MM.1S (cell line): Measurements from ENCODE around the gene NEGR1.

Source experiments
- DNase-seq: peaks from one replicate; pipeline ENCODE4 v3.0.0-alpha.2; 2015
- H2AFZ ChIP-seq: fragments of 300-600 bp; sonication (generic); 2 replicates; pipeline ENCODE4 v1.6.0; 2016; ENCODE audit warnings: antibody characterized with exemption, low read length
- H3F3A ChIP-seq: fragments of 300-600 bp; sonication (generic); 2 replicates; pipeline ENCODE4 v1.6.1; 2016; ENCODE audit warnings: mild to moderate bottlenecking, antibody characterized with exemption, low read length, moderate library complexity, mixed read lengths; ENCODE audit not compliant: insufficient read depth
- H3K27ac ChIP-seq: fragments of 300-600 bp; sonication (generic); 2 replicates; pipeline ENCODE4 v1.5.1; 2016; ENCODE audit warnings: mild to moderate bottlenecking, low read length
- H3K27me3 ChIP-seq: fragments of 300-600 bp; sonication (generic); replicated peaks from 2 replicates; pipeline ENCODE4 v1.6.0; 2016; ENCODE audit warnings: low read length; ENCODE audit not compliant: insufficient read depth
- H3K36me3 ChIP-seq: fragments of 300-600 bp; sonication (generic); replicated peaks from 2 replicates; pipeline ENCODE4 v1.6.1; 2016; ENCODE audit warnings: mild to moderate bottlenecking, low read length, mixed read lengths; ENCODE audit not compliant: insufficient read depth
- H3K4me1 ChIP-seq: fragments of 300-600 bp; sonication (generic); 2 replicates; pipeline ENCODE4 v1.6.1; 2016; ENCODE audit warnings: low read length, mixed read lengths
- H3K4me2 ChIP-seq: fragments of 300-600 bp; sonication (generic); 2 replicates; pipeline ENCODE4 v1.6.0; 2016; ENCODE audit warnings: low read depth, low read length
- H3K4me3 ChIP-seq: fragments of 300-600 bp; sonication (generic); 2 replicates; pipeline ENCODE4 v1.5.1; 2016; ENCODE audit warnings: low read length, mixed read lengths
- H3K79me2 ChIP-seq: fragments of 300-600 bp; sonication (generic); 2 replicates; pipeline ENCODE4 v1.6.1; 2016; ENCODE audit warnings: mixed run types, low read length, mixed read lengths
- H3K9ac ChIP-seq: fragments of 300-600 bp; sonication (generic); 2 replicates; pipeline ENCODE4 v1.6.1; 2016; ENCODE audit warnings: low read length, mixed read lengths
- H3K9me2 ChIP-seq: fragments of 300-600 bp; sonication (generic); replicated peaks from 2 replicates; pipeline ENCODE4 v1.6.1; 2016; ENCODE audit warnings: mild to moderate bottlenecking, low read length, mixed read lengths; ENCODE audit not compliant: insufficient read depth
- H3K9me3 ChIP-seq: fragments of 300-600 bp; sonication (generic); replicated peaks from 2 replicates; pipeline ENCODE4 v1.6.1; 2016; ENCODE audit warnings: mild to moderate bottlenecking, low read length, mixed read lengths; ENCODE audit not compliant: insufficient read depth
- H4K20me1 ChIP-seq: fragments of 300-600 bp; sonication (generic); 2 replicates; pipeline ENCODE4 v1.6.1; 2016; ENCODE audit warnings: mild to moderate bottlenecking, low read length, moderate library complexity, mixed read lengths; ENCODE audit not compliant: insufficient read depth
- EZH2 ChIP-seq: fragments of 300-600 bp; sonication (generic); optimal IDR thresholded peaks from 2 replicates; pipeline ENCODE3; 2017; ENCODE audit warnings: low read depth, mild to moderate bottlenecking, antibody characterized with exemption, low read length, mixed read lengths
- EZH2phosphoT487 ChIP-seq: fragments of 300-600 bp; sonication (generic); IDR thresholded peaks from 2 replicates; pipeline ENCODE4 v1.6.1; 2018; ENCODE audit warnings: antibody characterized with exemption, low read length
- TF ChIP-seq, protein P1 (sequence below): fragments of 300-600 bp; sonication (generic); IDR thresholded peaks from 2 replicates; pipeline ENCODE4 v1.5.1; 2016; ENCODE audit warnings: antibody characterized with exemption, low read length, mixed read lengths

NEGR1 gene

DNA sequence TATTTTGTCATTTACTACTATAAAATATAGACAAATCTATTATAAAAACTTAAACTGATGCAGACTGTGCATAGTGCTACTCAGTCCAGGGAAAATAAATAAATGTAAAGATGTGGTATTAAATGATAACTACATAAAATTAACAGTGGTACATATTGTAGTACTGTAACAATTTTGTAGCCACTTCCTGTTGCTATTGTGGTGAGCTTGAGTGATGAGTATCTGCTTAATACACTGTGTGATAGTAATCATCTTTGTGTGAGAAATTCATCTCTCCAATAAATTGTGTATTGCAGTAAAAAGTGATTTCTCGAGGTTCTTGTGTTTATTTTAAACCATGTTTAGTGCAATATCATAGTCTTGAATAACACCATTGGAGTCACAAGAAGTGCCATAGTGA is 848.1 kb downstream of the NEGR1 start:
- Histone ChIP-seq H3K9me3 (no peaks in the 10 kb centered on the region), H4K20me1 (no peaks in the 10 kb centered on the region), H3K9ac (no peak overlapping the region), H3K36me3 (no peaks in the 10 kb centered on the region), H3K4me3 (no peak overlapping the region), H2AFZ (no peak overlapping the region), H3K27me3 (no peaks in the 10 kb centered on the region), H3K4me1 (no peaks in the 10 kb centered on the region), H3K4me2 (no peak overlapping the region), H3K27ac (no peak overlapping the region), H3F3A (no peaks in the 10 kb centered on the region), H3K79me2 (no peaks in the 10 kb centered on the region), H3K9me2 (no peaks in the 10 kb centered on the region)
- DNase-seq: no peak
- TF ChIP-seq EZH2phosphoT487 (no peak), EZH2 (no peak)
- TF ChIP-seq, protein P1, sequence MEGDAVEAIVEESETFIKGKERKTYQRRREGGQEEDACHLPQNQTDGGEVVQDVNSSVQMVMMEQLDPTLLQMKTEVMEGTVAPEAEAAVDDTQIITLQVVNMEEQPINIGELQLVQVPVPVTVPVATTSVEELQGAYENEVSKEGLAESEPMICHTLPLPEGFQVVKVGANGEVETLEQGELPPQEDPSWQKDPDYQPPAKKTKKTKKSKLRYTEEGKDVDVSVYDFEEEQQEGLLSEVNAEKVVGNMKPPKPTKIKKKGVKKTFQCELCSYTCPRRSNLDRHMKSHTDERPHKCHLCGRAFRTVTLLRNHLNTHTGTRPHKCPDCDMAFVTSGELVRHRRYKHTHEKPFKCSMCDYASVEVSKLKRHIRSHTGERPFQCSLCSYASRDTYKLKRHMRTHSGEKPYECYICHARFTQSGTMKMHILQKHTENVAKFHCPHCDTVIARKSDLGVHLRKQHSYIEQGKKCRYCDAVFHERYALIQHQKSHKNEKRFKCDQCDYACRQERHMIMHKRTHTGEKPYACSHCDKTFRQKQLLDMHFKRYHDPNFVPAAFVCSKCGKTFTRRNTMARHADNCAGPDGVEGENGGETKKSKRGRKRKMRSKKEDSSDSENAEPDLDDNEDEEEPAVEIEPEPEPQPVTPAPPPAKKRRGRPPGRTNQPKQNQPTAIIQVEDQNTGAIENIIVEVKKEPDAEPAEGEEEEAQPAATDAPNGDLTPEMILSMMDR: no peak

DNA sequence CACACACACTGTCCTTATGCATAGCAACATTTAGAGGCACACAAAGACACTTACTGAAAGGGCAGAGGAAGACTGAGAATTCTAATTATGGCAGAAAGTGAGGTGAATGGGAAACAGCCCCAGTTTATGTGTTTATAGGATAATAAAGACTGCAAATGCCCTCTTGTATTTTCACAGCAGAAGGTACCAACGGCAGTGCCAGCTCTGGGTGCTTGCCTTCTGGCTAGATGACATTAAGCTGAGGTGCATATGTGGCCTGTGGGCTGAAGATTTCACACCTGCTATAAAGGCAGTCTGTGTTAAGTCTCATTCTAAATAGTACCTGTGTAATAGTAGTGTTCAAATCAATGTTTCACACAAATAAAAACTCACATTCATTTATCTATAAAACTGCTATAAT is 854.3 kb downstream of the NEGR1 start:
- TF ChIP-seq, protein P1: no peak
- TF ChIP-seq EZH2phosphoT487 (no peak), EZH2 (no peak)
- Histone ChIP-seq H4K20me1 (no peaks in the 10 kb centered on the region), H3K9me2 (no peaks in the 10 kb centered on the region), H3K9ac (no peak overlapping the region), H3K27me3 (no peaks in the 10 kb centered on the region), H3K4me3 (no peak overlapping the region), H3K27ac (no peak overlapping the region), H3F3A (no peaks in the 10 kb centered on the region), H3K79me2 (no peaks in the 10 kb centered on the region), H3K36me3 (no peaks in the 10 kb centered on the region), H3K4me1 (no peaks in the 10 kb centered on the region), H2AFZ (no peak overlapping the region), H3K4me2 (no peak overlapping the region), H3K9me3 (no peaks in the 10 kb centered on the region)
- DNase-seq: no peak

GRCh38 chr1:71427066-71427465 is 855.3 kb downstream of the NEGR1 start:
- Histone ChIP-seq H4K20me1 (no peaks in the 10 kb centered on the region), H3K9me2 (no peaks in the 10 kb centered on the region), H3K9me3 (no peaks in the 10 kb centered on the region), H3K36me3 (no peaks in the 10 kb centered on the region), H3K4me3 (no peak overlapping the region), H3K4me1 (no peaks in the 10 kb centered on the region), H3K9ac (no peak overlapping the region), H3K27ac (no peak overlapping the region), H2AFZ (no peak overlapping the region), H3K4me2 (no peak overlapping the region), H3F3A (no peaks in the 10 kb centered on the region), H3K27me3 (no peaks in the 10 kb centered on the region), H3K79me2 (no peaks in the 10 kb centered on the region)
- no peak for TF ChIP-seq EZH2phosphoT487
- TF ChIP-seq, protein P1: no peak
- no peak for TF ChIP-seq EZH2
- no peak for DNase-seq

DNA sequence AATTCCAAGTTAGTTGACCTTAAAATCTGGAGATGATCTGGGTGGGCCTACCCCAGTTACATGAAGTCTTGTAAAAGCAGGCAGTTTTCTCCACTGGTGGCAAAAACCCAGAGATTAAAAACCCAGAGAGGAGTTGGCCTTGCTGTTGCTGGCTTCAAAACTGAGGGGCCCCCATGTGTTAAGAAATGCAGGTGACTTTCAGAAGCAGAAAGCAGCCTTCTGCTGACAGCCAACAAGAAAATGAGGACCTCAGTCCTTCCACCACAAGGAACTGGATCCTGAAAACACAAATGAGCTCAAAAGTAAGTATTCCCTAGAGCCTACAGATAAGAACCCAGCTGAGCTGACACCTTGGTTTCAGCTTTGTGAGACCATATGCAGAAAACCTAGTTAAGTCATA is 857.8 kb downstream of the NEGR1 start:
- Histone ChIP-seq H3K27me3 (no peaks in the 10 kb centered on the region), H3K36me3 (no peaks in the 10 kb centered on the region), H3K4me3 (no peak overlapping the region), H3F3A (no peaks in the 10 kb centered on the region), H3K79me2 (no peaks in the 10 kb centered on the region), H3K9ac (no peak overlapping the region), H3K27ac (no peak overlapping the region), H4K20me1 (no peaks in the 10 kb centered on the region), H2AFZ (no peak overlapping the region), H3K4me1 (no peaks in the 10 kb centered on the region), H3K4me2 (no peak overlapping the region), H3K9me3 (no peaks in the 10 kb centered on the region), H3K9me2 (no peaks in the 10 kb centered on the region)
- TF ChIP-seq EZH2phosphoT487 (no peak), EZH2 (no peak)
- TF ChIP-seq, protein P1: no peak
- no peak for DNase-seq
